Renal cortex interstitium (tissue), 15 donors: ENCODE data around the gene TNFRSF8. TPM values are rescaled to one million over a fixed set of nuclear protein-coding genes. Genes with fewer than 3 reads are reported as not detected.
"Not testable (repeated sequence)": the region's sequence is repeated elsewhere in the genome, so short reads cannot be mapped to it uniquely, and the experiment has no call there.

Experiments used
- DNase-seq, 11 donors: peaks; one replicate each; pipeline ENCODE4 v3.0.0-alpha.2; 2013; ENCODE audit warnings: low read depth in 9 of 11, low spot score in 4 of 11; ENCODE audit errors: extremely low read depth in 1 of 11
- long read RNA-seq, 16 experiments: transcript quantifications; one replicate each; lab custom pipeline, GENCODE V29; 2026
- polyA plus RNA-seq, 3 donors: library from polyadenylated mRNA; unstranded; fragments of 120-200 nt; gene quantifications; one replicate each; pipeline ENCODE4 v1.2.1, GENCODE V29; 2013; ENCODE audit not compliant: insufficient read length in 3 of 3

Gene TNFRSF8
- polyA plus RNA-seq: under 1 TPM; 0.32 to 0.55 (median 0.44) TPM
- long read RNA-seq, donor 1: 0 reads
- long read RNA-seq, donor 2: 0 reads
- long read RNA-seq, donor 3: 0 reads
- long read RNA-seq, donor 4: 0 reads
- long read RNA-seq, donor 5: 0 reads
- long read RNA-seq, donor 6: 0 reads
- long read RNA-seq, donor 7: 0 reads
- long read RNA-seq, donor 8: 0 reads
- long read RNA-seq, donor 9: 0 reads
- long read RNA-seq, donor 10: 0 reads
- long read RNA-seq, donor 11: 0 reads
- long read RNA-seq, donor 12: 0 reads
- long read RNA-seq, donor 13: 0 reads
- long read RNA-seq, donor 14: 0 reads
- long read RNA-seq, donor 15, partial matches to known transcripts: 0 of 1 reads
- long read RNA-seq, donor 15, other reads (novel, unspliced or antisense): 0 of 1 reads
- long read RNA-seq, donor 16: 0 reads

DNA sequence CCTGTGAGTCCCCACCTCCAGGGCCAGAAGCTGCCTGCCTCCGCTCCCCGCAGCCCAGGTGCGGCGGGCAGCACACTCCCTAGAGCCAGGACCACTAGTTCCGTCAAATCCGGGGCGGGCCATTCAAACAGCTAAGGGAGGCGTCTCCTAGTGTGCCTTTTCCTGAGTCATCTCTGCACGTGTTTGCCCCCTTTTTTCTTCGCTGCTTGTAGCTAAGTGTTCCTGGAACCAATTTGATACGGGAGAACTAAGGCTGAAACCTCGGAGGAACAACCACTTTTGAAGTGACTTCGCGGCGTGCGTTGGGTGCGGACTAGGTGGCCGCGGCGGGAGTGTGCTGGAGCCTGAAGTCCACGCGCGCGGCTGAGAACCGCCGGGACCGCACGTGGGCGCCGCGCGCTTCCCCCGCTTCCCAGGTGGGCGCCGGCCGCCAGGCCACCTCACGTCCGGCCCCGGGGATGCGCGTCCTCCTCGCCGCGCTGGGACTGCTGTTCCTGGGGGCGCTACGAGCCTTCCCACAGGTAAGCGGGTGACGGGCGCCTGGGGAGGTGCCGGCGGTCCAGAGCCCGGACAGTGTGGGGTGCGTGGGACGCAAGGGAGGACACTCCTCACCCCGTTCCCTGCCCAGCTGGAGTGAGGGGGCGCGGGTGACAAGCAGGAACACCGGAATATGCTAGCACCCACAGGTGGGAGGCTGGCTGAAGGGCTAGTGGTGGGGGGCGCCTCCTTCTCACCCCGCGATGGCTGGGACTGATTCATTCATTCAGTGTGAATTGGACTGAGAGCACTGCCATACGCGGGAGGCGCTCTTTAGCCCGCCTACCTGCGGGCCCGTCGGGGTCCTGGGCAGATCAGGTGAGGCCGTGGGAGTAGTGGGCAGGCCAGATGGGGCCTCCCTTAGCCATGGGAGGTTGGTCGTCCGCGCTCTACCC, at the start of gene TNFRSF8:
Gene TNFRSF8 (plus strand): TSS at position 163 of the 932 bp plus-strand sequence. CDS start 296 bp downstream, at position 459.
- DNase-seq: no peak

GRCh38 chr1:12014141-12014991, 48.7 kb upstream of the TNFRSF8 start:
- DNase-seq: no peak

DNA sequence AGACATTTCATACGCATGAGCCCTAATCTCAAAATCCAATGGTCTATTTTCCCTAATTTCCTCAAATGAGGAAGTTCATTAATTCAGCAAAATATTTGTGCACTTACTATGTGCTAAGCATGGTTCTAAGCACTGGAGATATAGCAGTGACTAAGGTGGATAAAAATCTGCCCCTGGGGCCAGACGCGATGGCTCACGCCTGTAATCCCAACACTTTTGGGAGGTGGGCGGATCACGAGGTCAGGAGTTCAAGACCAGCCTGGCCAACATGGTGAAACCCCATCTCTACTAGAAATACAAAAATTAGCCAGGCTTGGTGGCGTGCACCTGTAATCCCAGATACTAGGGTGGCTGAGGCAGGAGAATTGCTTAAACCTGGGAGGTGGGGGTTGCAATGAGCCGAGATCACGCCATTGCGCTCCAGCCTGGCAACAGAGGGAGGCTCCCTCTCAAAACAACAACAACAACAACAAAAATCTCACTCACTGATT, 48.1 kb upstream of the TNFRSF8 start:
- no peak for DNase-seq

- no peak for DNase-seq
These were observed 47.6 kb upstream of the TNFRSF8 start for GRCh38 chr1:12015499-12015898.

GRCh38 chr1:12016182-12016581, 46.9 kb upstream of the TNFRSF8 start:
- DNase-seq: no peak

GRCh38 chr1:12019858-12020509, 43.1 kb upstream of the TNFRSF8 start:
- peak in 1 of 11 donors; percentile 22 for DNase-seq

DNA sequence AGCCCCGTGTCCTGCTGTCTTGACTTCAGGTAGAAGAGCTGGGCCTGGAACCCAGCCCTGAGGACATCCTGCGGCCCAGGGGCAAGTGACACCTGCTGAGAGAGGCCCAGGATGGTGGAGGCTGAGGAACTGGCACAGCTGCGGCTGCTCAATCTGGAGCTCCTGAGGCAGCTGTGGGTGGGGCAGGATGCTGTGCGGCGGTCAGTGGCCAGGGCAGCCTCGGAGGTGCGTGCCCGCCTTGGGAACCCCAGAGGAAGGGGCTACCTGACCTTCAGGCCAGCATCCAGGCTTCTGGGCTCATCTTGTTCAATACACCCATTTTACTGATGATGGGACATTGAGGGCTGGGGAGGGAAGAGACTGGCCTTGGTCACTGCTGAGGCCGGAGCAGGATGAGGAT, 41.5 kb upstream of the TNFRSF8 start:
- DNase-seq: no peak

GRCh38 chr1:12022036-12022435, 41.1 kb upstream of the TNFRSF8 start:
- DNase-seq: no peak

DNA sequence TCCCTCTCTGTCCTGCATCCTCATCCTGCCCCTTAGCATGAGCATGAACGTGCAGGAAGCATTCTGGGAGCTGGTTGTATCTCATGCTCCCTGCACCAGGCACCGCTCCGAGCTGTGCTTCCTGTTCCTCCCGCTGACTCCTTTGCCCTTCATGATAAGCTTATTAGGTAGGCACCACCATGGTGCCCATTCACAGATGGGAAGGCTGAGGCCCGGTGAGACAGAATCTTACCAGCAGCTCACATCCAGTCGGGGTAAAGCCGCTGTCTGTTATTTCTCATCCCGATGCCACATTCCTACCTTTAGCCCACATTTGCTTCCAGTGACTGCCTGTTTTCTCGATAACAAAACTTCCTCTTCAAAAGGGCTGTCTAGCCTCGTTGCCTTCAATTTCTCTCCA, 36.5 kb upstream of the TNFRSF8 start:
- no peak for DNase-seq

DNA sequence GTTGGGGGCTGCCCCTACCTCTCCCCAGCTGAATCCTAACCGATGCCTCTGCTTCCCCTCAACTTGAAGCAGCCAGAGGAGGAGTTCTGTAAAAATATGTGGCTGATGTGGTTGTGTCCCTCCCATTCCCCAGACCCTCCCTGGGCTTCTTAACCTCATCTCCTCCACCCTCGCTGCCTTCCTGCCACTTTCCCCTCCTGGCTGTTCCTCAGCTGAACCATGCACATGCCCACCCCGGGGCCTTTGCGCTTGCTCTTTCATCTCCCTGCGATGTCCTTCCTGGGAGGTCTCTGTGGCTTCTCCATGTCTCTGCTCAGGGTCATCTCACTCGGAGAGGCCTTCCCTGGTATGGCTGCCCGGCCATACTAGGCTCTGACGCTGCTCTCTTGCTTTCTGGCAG, 34.9 kb upstream of the TNFRSF8 start:
- DNase-seq: no peak

GRCh38 chr1:12028957-12029511, 34.1 kb upstream of the TNFRSF8 start:
- DNase-seq: no peak

- DNase-seq: no peak
These were observed 33.3 kb upstream of the TNFRSF8 start for GRCh38 chr1:12029720-12030339.

- no peak for DNase-seq
These were observed 31.8 kb upstream of the TNFRSF8 start for GRCh38 chr1:12031039-12031980.

- no peak for DNase-seq
These were observed 30.9 kb upstream of the TNFRSF8 start for GRCh38 chr1:12032161-12032621.

- DNase-seq: not testable (repeated sequence)
These were observed 29.7 kb upstream of the TNFRSF8 start for GRCh38 chr1:12033441-12033840.

GRCh38 chr1:12034381-12034801, 28.7 kb upstream of the TNFRSF8 start:
- DNase-seq: no peak
